NCI-H146 treated with DMSO at 0.1 percent for 48 hours (cell line): ENCODE results near the gene MARS1.
"Not testable (repeated sequence)": the region's sequence is repeated elsewhere in the genome, so short reads cannot be mapped to it uniquely, and the experiment has no call there.

Experiments
- DNase-seq: peaks from one replicate; lab custom pipeline; 2025; ENCODE audit not compliant: unreplicated experiment; lab: John Stamatoyannopoulos, UW

The MARS1 gene

GRCh38 chr12:57548013-57548315, 60.1 kb downstream of the MARS1 start:
- no peak for DNase-seq

- DNase-seq = no peak
Observed at GRCh38 chr12:57548488-57548887, 60.6 kb downstream of the MARS1 start.

GRCh38 chr12:57549203-57549908, 61.5 kb downstream of the MARS1 start:
- DNase-seq = no peak

GRCh38 chr12:57549909-57550640, 62.2 kb downstream of the MARS1 start, which contains the start of gene KIF5A:
Gene KIF5A (plus strand): TSS chr12:57550044. CDS start chr12:57550272, 228 bp downstream.
- DNase-seq = peak; percentile 35

GRCh38 chr12:57550641-57551549, 63.0 kb downstream of the MARS1 start:
- DNase-seq = no peak

GRCh38 chr12:57551637-57552305, 63.9 kb downstream of the MARS1 start:
- DNase-seq = no peak

GRCh38 chr12:57552306-57552651, 64.4 kb downstream of the MARS1 start:
- DNase-seq = no peak

- DNase-seq = no peak
Observed at GRCh38 chr12:57552835-57553313, 65.0 kb downstream of the MARS1 start.

GRCh38 chr12:57553343-57554202, 65.7 kb downstream of the MARS1 start:
- DNase-seq = no peak

- DNase-seq = no peak
Observed at GRCh38 chr12:57554453-57554852, 66.6 kb downstream of the MARS1 start.

- DNase-seq = no peak
Observed at GRCh38 chr12:57554897-57555296, 67.0 kb downstream of the MARS1 start.

GRCh38 chr12:57558864-57559263, 71.0 kb downstream of the MARS1 start:
- DNase-seq = no peak

GRCh38 chr12:57560516-57560915, 72.6 kb downstream of the MARS1 start:
- no peak for DNase-seq

GRCh38 chr12:57561117-57561516, 73.2 kb downstream of the MARS1 start:
- not testable (repeated sequence) for DNase-seq

GRCh38 chr12:57563358-57563757, 75.5 kb downstream of the MARS1 start:
- DNase-seq = no peak

GRCh38 chr12:57564178-57564740, 76.4 kb downstream of the MARS1 start:
- no peak for DNase-seq
